Heart left ventricle (tissue), 16 donors: ENCODE measurements around the gene BNC2. TPM values are rescaled to one million over a fixed set of nuclear protein-coding genes. Genes with fewer than 3 reads are reported as not detected.

Source experiments
- ATAC-seq, 4 donors: fragments of 200-7000 bp; cut with Tn5 transposase; one replicate each; pipeline ENCODE4 v1.9.1; 2020 to 2022; ENCODE audit warnings: moderate library complexity in 4 of 4, mild to moderate bottlenecking in 3 of 4, moderate number of reproducible peaks in 1 of 4
- DNase-seq, 5 donors: peaks; one replicate each; pipeline ENCODE4 v3.0.0-alpha.2; 2020
- H3K27ac ChIP-seq, 12 donors: fragments of 200-600 bp; sonication (generic) in 4 of 12; one replicate each; pipeline versions ENCODE4 v1.5.0 to v1.8.0; 2016 to 2022; ENCODE audit warnings: mild to moderate bottlenecking in 2 of 12
- H3K27me3 ChIP-seq, 9 donors: fragments of 200-600 bp; sonication (generic) in 2 of 9; one replicate each; pipeline versions ENCODE4 v1.5.1 to v1.8.0; 2016 to 2022; ENCODE audit warnings: mild to moderate bottlenecking in 3 of 9
- H3K36me3 ChIP-seq, 9 donors: fragments of 200-600 bp; sonication (generic) in 2 of 9; one replicate each; pipeline versions ENCODE4 v1.5.0 to v1.8.0; 2018 to 2022; ENCODE audit warnings: mild to moderate bottlenecking in 2 of 9
- H3K4me1 ChIP-seq, 12 donors: fragments of 200-600 bp; sonication (generic) in 4 of 12; one replicate each; pipeline versions ENCODE4 v1.5.0 to v1.8.0; 2016 to 2022; ENCODE audit warnings: mild to moderate bottlenecking in 3 of 12
- H3K4me3 ChIP-seq, 12 donors: fragments of 200-600 bp; sonication (generic) in 4 of 12; one replicate each; pipeline versions ENCODE4 v1.5.0 to v1.8.0; 2017 to 2022; ENCODE audit warnings: mild to moderate bottlenecking in 9 of 12, moderate library complexity in 4 of 12
- H3K9me3 ChIP-seq, 12 donors: fragments of 200-600 bp; sonication (generic) in 4 of 12; one replicate each; pipeline versions ENCODE4 v1.5.0 to v1.8.0; 2016 to 2022; ENCODE audit warnings: mild to moderate bottlenecking in 1 of 12
- CTCF ChIP-seq, 12 donors: fragments of 200-600 bp; sonication (generic) in 4 of 12; IDR thresholded peaks; one replicate each; pipeline versions ENCODE4 v1.5.0 to v1.8.0; 2018 to 2022; ENCODE audit warnings: antibody characterized with exemption in 12 of 12, mild to moderate bottlenecking in 5 of 12
- POLR2A ChIP-seq, 2 donors: fragments of 450-650 bp; IDR thresholded peaks; one replicate each; pipeline ENCODE4 v1.6.1; 2017; ENCODE audit warnings: antibody characterized with exemption in 2 of 2, mild to moderate bottlenecking in 2 of 2, moderate library complexity in 2 of 2
- WGBS, 4 donors: extraction: QIAGEN DNeasy Blood & Tissue Kit in 2 of 4; methylation state at CpG; one replicate each; pipeline versions ENCODE4 v1.1.5 to v1.1.7; 2013 to 2018; 5-methylcytosine and 5-hydroxymethylcytosine counted together
- intact Hi-C, 10 donors: fragments of 100-400 bp; cut with DNase I; formaldehyde crosslinking; loops; one replicate each; pipeline versions ENCODE4 v1.11.1 to v1.14.2; 2022
- polyA plus RNA-seq, 2 donors: library from polyadenylated mRNA; stranded (reverse); fragments of 200-250 nt; gene quantifications; one replicate each; pipeline ENCODE4 v1.2.3, GENCODE V29; 2013
- total RNA-seq, 9 donors: library from RNA; depleted of rRNA in 2 of 9; stranded (reverse); fragments of >200 nt in 2 of 9; fragmentation: NEBNext Ultra II Directional in 3 of 9; extraction: Animal tissue kit (Norgen Biotek cat#: 25700) in 3 of 9; gene quantifications; one replicate each; pipeline versions ENCODE4 v1.1.0 to v1.2.4, GENCODE V29; 2016 to 2023
- donor health status: ischemic (EF 13 %, LVEDD 7.1; RV severe dilation, severe dysfunction).
- donor health status: healthy with polysubstance abuse.
- donor health status: DM: no; HTN: yes; CAD: no.
- donor health status: DM: no; HTN: no; CAD: no.
- donor health status: ischemic (EF 25% LVEDD 6.9; RV normal size, moderate dysfunction).
- donor health status: ischemic (EF 25% LVEDD 5.7; RV mildly dilated, moderate dysfunction).
- donor health status: healthy.
- donor health status: DM: yes; HTN: yes; CAD: no.
- donor health status: ischemic (EF 35%, LVEDD 5.7; RV mildly dilated, moderate dysfunction).
- donor health status: nonischemic (EF 11% LVEDD 7.7; RV severe dilation, severe dysfunction).
- donor health status: DM: yes; HTN: yes; CAD: no.
- donor health status: PGD.
- donor health status: ischemic (EF 29% LVEDD 5.4; RV normal size, mild dysfunction).
- donor health status: nonischemic (EF 23%, LVEDD 6.1; RV moderate dilation, normal function).

The BNC2 gene
- total and polyA plus RNA-seq, 11 donors: 0.38 to 27.1 (median 3.8) TPM

GRCh38 chr9:16571127-16571802 lies 299.2 kb downstream of the BNC2 start:
- Histone ChIP-seq H3K36me3 (no peaks in the 10 kb centered on the region), H3K4me1 (peaks cover 0 to 12% (median 0%) of the 10 kb centered on the region in 12 donors), H3K9me3 (no peaks in the 10 kb centered on the region), H3K27ac (no peak overlapping the region), H3K4me3 (no peak overlapping the region), H3K27me3 (peaks cover 0 to 19% (median 0%) of the 10 kb centered on the region in 9 donors)
- DNase-seq (no peak), ATAC-seq (no peak)
- 49 to 64% (median 56%) methylated on average over 7 of the region's 7 CpGs for WGBS, 4 donors
- no peak for TF ChIP-seq CTCF (IDR thresholded peaks at IDR 0.05)
- TF ChIP-seq POLR2A (IDR thresholded peaks at IDR 0.05): no peak
- intact Hi-C loops: no loop called here

- ATAC-seq: no peak
- no peaks in the 10 kb centered on the region for H3K9me3 ChIP-seq
- no peak for DNase-seq
- WGBS, 4 donors: 94 to 97% (median 97%) methylated on average over 2 of the region's 2 CpGs
- H3K4me3 ChIP-seq: no peak overlapping the region
- no peak for TF ChIP-seq POLR2A (IDR thresholded peaks at IDR 0.05)
- TF ChIP-seq CTCF (IDR thresholded peaks at IDR 0.05): no peak
- H3K27ac ChIP-seq: no peak overlapping the region
- intact Hi-C loops: no loop called here
- H3K36me3 ChIP-seq: no peaks in the 10 kb centered on the region
- H3K4me1 ChIP-seq: no peaks in the 10 kb centered on the region
- H3K27me3 ChIP-seq: no peaks in the 10 kb centered on the region
Measured at GRCh38 chr9:16563446-16563845, 307.0 kb downstream of the BNC2 start.

- no peak for DNase-seq
- Histone ChIP-seq H3K36me3 (no peaks in the 10 kb centered on the region), H3K27me3 (no peaks in the 10 kb centered on the region), H3K4me1 (no peaks in the 10 kb centered on the region), H3K4me3 (no peak overlapping the region), H3K9me3 (no peaks in the 10 kb centered on the region), H3K27ac (no peak overlapping the region)
- intact Hi-C loops: no loop called here
- TF ChIP-seq POLR2A (IDR thresholded peaks at IDR 0.05) (no peak), CTCF (IDR thresholded peaks at IDR 0.05) (no peak)
- 68 to 74% (median 71%) methylated on average over 4 of the region's 4 CpGs for WGBS, 4 donors
- ATAC-seq: no peak
Measured at GRCh38 chr9:16561121-16561520, 309.3 kb downstream of the BNC2 start.

GRCh38 chr9:16559418-16560188 lies 310.9 kb downstream of the BNC2 start:
- Histone ChIP-seq H3K4me1 (no peaks in the 10 kb centered on the region), H3K27me3 (no peaks in the 10 kb centered on the region), H3K9me3 (no peaks in the 10 kb centered on the region), H3K27ac (no peak overlapping the region), H3K36me3 (no peaks in the 10 kb centered on the region), H3K4me3 (no peak overlapping the region)
- WGBS, 4 donors: 86 to 89% (median 88%) methylated on average over 6 of the region's 6 CpGs
- TF ChIP-seq CTCF (IDR thresholded peaks at IDR 0.05) (no peak), POLR2A (IDR thresholded peaks at IDR 0.05) (no peak)
- intact Hi-C loops: loop anchor here in 1 of 10 donors (10.0 kb wide), 1 partner anchor 65 kb away; no protein-coding TSS in a partner anchor
- DNase-seq (no peak), ATAC-seq (no peak)
